ELR (cell line): ENCODE data around the gene PRKD3.

Experiments used
- DNase-seq: peaks from one replicate; pipeline ENCODE4 v3.0.0-alpha.2; 2015; ENCODE audit warnings: low read depth

The PRKD3 gene

GRCh38 chr2:37343537-37344434 is 19.2 kb upstream of the PRKD3 start:
- DNase-seq: peak; percentile 52

GRCh38 chr2:37342591-37343220 is 18.1 kb upstream of the PRKD3 start:
- DNase-seq: no peak

GRCh38 chr2:37340637-37341036 is 16.0 kb upstream of the PRKD3 start:
- DNase-seq: no peak

- DNase-seq: no peak
Observed at GRCh38 chr2:37338933-37339332, 14.3 kb upstream of the PRKD3 start.

GRCh38 chr2:37337620-37338280 is 13.1 kb upstream of the PRKD3 start:
- DNase-seq: no peak

GRCh38 chr2:37335604-37336003 is 11.0 kb upstream of the PRKD3 start:
- no peak for DNase-seq

- DNase-seq: no peak
Observed at GRCh38 chr2:37333256-37333655, 8.6 kb upstream of the PRKD3 start.

- DNase-seq: no peak
Observed at GRCh38 chr2:37332560-37332959, 7.9 kb upstream of the PRKD3 start.

GRCh38 chr2:37330681-37331080 is 6.0 kb upstream of the PRKD3 start:
- DNase-seq: no peak

- DNase-seq: no peak
Observed at GRCh38 chr2:37326866-37327634, 2.4 kb upstream of the PRKD3 start.

- peak; percentile 79 for DNase-seq
Observed at GRCh38 chr2:37326285-37326684, 1.7 kb upstream of the PRKD3 start.

- DNase-seq: no peak
Observed at GRCh38 chr2:37325625-37326071, 1.0 kb upstream of the PRKD3 start.

GRCh38 chr2:37324536-37324785 is 172 bp downstream of the PRKD3 start:
- DNase-seq: no peak

- peak; percentile 52 for DNase-seq
Observed at GRCh38 chr2:37323781-37324535, 675 bp downstream of the PRKD3 start.

- DNase-seq: peak; percentile 37
Observed at GRCh38 chr2:37323176-37323780, 1.4 kb downstream of the PRKD3 start.

GRCh38 chr2:37322368-37322767 is 2.3 kb downstream of the PRKD3 start:
- peak; percentile 31 for DNase-seq

- no peak for DNase-seq
Observed at GRCh38 chr2:37321029-37321682, 3.5 kb downstream of the PRKD3 start.

- DNase-seq: no peak
Observed at GRCh38 chr2:37319754-37320609, 4.7 kb downstream of the PRKD3 start.

GRCh38 chr2:37318401-37318800 is 6.2 kb downstream of the PRKD3 start:
- peak; percentile 42 for DNase-seq

- no peak for DNase-seq
Observed at GRCh38 chr2:37317746-37318145, 6.9 kb downstream of the PRKD3 start.
